ENCODE data around the gene OR10K2. TPM values are rescaled to one million over a fixed set of nuclear protein-coding genes. Genes with fewer than 3 reads are reported as not detected.

Gene OR10K2
- total RNA-seq (2022; extraction: Qiagen RNA extraction; ENCODE audit: low read depth): not detected in 5 replicates

DNA sequence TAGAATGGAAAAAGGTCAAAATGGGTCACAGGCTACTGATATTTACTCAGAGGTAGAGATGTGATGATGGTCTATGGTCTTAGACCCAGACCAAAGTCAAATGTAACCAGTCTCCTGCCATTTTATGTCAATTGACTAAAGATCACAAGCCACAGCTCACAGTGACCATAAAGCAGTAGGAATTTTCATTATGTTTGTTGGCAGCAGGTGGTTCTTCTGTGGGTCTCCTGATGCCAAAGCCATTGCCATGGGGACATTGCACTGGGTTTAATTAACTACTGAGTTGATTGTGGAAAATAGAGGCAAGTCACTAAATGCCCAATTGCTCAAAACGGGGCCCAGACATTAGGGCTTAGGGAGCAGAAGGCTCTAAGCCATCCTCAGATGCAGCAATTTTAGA, at the start of gene OR10K2:
TSS of gene OR10K2 (minus strand) at position 101 of the 400 bp plus-strand sequence. CDS start 5,371 bp downstream, outside the sequence.

GRCh38 chr1:158471920-158472319, 45.9 kb upstream of the OR10K2 start, which contains the start of gene OR10R2:
OR10R2 (plus strand) TSS chr1:158472220; CDS start chr1:158472326, 106 bp downstream.

GRCh38 chr1:158461534-158461933, 35.5 kb upstream of the OR10K2 start, which contains the start of gene OR10K1:
OR10K1 (plus strand) TSS chr1:158461834; CDS start chr1:158465562, 3,728 bp downstream.

GRCh38 chr1:158398818-158399514, 27.1 kb downstream of the OR10K2 start, which contains the start of gene OR10T2:
OR10T2 (minus strand) TSS chr1:158399466; CDS start chr1:158399466, 0 bp downstream.

Other genes starting within 250 kb of the OR10K2 start
- gene CD1D, start 245.3 kb downstream of the OR10K2 start, total RNA-seq (2022; extraction: Qiagen RNA extraction; ENCODE audit: low read depth): 0.05 to 0.08 TPM (median 0.07 TPM) in 3 of 5 replicates, not detected in the others
- gene CD1A, start 171.8 kb downstream of the OR10K2 start, total RNA-seq (2022; extraction: Qiagen RNA extraction; ENCODE audit: low read depth): not detected in 5 replicates
- gene CD1C, start 136.3 kb downstream of the OR10K2 start, total RNA-seq (2022; extraction: Qiagen RNA extraction; ENCODE audit: low read depth): not detected in 5 replicates
- not detected in 5 replicates for gene CD1B, start 94.7 kb downstream of the OR10K2 start, total RNA-seq (2022; extraction: Qiagen RNA extraction; ENCODE audit: low read depth)
- gene CD1E, start 72.3 kb downstream of the OR10K2 start, total RNA-seq (2022; extraction: Qiagen RNA extraction; ENCODE audit: low read depth): not detected in 5 replicates
- gene OR10T2, start 26.8 kb downstream of the OR10K2 start, total RNA-seq (2022; extraction: Qiagen RNA extraction; ENCODE audit: low read depth): not detected in 5 replicates
- gene OR10K1, start 35.6 kb upstream of the OR10K2 start, total RNA-seq (2022; extraction: Qiagen RNA extraction; ENCODE audit: low read depth): not detected in 5 replicates
- not detected in 5 replicates for gene OR10R2, start 46.0 kb upstream of the OR10K2 start, total RNA-seq (2022; extraction: Qiagen RNA extraction; ENCODE audit: low read depth)
- gene OR6Y1, start 128.2 kb upstream of the OR10K2 start, total RNA-seq (2022; extraction: Qiagen RNA extraction; ENCODE audit: low read depth): not detected in 5 replicates
- not detected in 5 replicates for gene OR6P1, start 144.3 kb upstream of the OR10K2 start, total RNA-seq (2022; extraction: Qiagen RNA extraction; ENCODE audit: low read depth)
- not detected in 5 replicates for gene OR10X1, start 153.7 kb upstream of the OR10K2 start, total RNA-seq (2022; extraction: Qiagen RNA extraction; ENCODE audit: low read depth)
- not detected in 5 replicates for gene OR10Z1, start 179.0 kb upstream of the OR10K2 start, total RNA-seq (2022; extraction: Qiagen RNA extraction; ENCODE audit: low read depth)